Activated effector memory CD4-positive, alpha-beta T cell treated with anti-CD3 and anti-CD28 coated beads, Interleukin-2, amount 50 U/mL, for 16 hours (primary cell): Measurements from ENCODE around the gene DLG5.

Experiments
- DNase-seq: peaks from one replicate; pipeline ENCODE4 v3.0.0-alpha.2; 2020

DLG5 gene

GRCh38 chr10:77926566-77927401 is at the start of gene DLG5:
Gene DLG5 (minus strand): TSS chr10:77926755. CDS start chr10:77926520, 235 bp downstream.
- DNase-seq, result peak; percentile 63

- DNase-seq, result no peak
Measured at GRCh38 chr10:77975086-77975666, 48.6 kb upstream of the DLG5 start.

GRCh38 chr10:77974396-77975074 is 48.0 kb upstream of the DLG5 start:
- DNase-seq, result no peak

- no peak for DNase-seq
Measured at GRCh38 chr10:77973276-77973675, 46.7 kb upstream of the DLG5 start.

GRCh38 chr10:77972148-77972547 is 45.6 kb upstream of the DLG5 start:
- DNase-seq, result no peak

- no peak for DNase-seq
Measured at GRCh38 chr10:77971804-77972144, 45.2 kb upstream of the DLG5 start.

GRCh38 chr10:77970869-77971803 is 44.6 kb upstream of the DLG5 start:
- DNase-seq, result no peak

GRCh38 chr10:77969114-77969513 is 42.6 kb upstream of the DLG5 start:
- DNase-seq, result no peak

- DNase-seq, result no peak
Measured at GRCh38 chr10:77967611-77968022, 41.1 kb upstream of the DLG5 start.

GRCh38 chr10:77965294-77965693 is 38.7 kb upstream of the DLG5 start:
- no peak for DNase-seq

GRCh38 chr10:77964811-77965210 is 38.3 kb upstream of the DLG5 start:
- DNase-seq, result no peak

- DNase-seq, result no peak
Measured at GRCh38 chr10:77963901-77964300, 37.3 kb upstream of the DLG5 start.

GRCh38 chr10:77962350-77963146 is 36.0 kb upstream of the DLG5 start:
- no peak for DNase-seq

- no peak for DNase-seq
Measured at GRCh38 chr10:77961668-77962067, 35.1 kb upstream of the DLG5 start.

- no peak for DNase-seq
Measured at GRCh38 chr10:77960829-77961329, 34.3 kb upstream of the DLG5 start.

GRCh38 chr10:77959887-77960455 is 33.4 kb upstream of the DLG5 start:
- DNase-seq, result no peak

GRCh38 chr10:77959384-77959783 is 32.8 kb upstream of the DLG5 start:
- DNase-seq, result no peak

GRCh38 chr10:77955136-77955535 is 28.6 kb upstream of the DLG5 start:
- no peak for DNase-seq

- no peak for DNase-seq
Measured at GRCh38 chr10:77949167-77949566, 22.6 kb upstream of the DLG5 start.

GRCh38 chr10:77946084-77946483 is 19.5 kb upstream of the DLG5 start:
- no peak for DNase-seq

GRCh38 chr10:77944519-77944918 is 18.0 kb upstream of the DLG5 start:
- DNase-seq, result no peak
